ENCODE measurements around the gene FILIP1. TPM values are rescaled to one million over a fixed set of nuclear protein-coding genes. Genes with fewer than 3 reads are reported as not detected.

FILIP1 gene
- total and polyA plus RNA-seq, 10 of the 15 experiments (the other 5 are each of a cell fraction or from before 2014, with no cell fraction given), result 0.23 to 2.0 (median 0.44) TPM

DNA sequence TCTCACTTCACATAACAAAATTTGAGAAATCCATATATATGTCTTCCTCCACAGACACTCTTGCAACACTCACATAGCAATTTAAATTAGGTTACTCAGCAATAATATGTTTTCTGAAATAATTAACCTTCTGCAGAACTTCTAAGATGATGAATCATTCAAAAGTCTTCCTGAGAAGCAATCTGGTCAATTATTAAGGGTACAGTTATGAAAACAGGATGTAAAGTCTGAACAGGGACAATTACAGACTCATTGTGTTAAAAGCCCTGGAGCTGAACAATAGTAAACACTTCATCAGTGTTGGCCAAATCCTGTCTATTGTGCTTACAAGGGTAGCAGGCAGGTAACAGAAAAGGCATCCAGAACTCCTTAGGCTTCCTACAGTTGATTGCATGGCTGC, 75.4 kb downstream of the FILIP1 start:
- Histone ChIP-seq H3K9ac (ENCODE audit: control insufficient read depth, insufficient read depth, low read length) (no peak overlapping the region), H3K4me1 (ENCODE audit: control insufficient read depth, insufficient read depth, low read length) (no peaks in the 10 kb centered on the region), H3K9me3 (replicated peaks; ENCODE audit: control insufficient read depth, insufficient read depth, low read length) (no peaks in the 10 kb centered on the region), H3K79me2 (ENCODE audit: control insufficient read depth, insufficient read depth, low read length) (no peaks in the 10 kb centered on the region), H3K36me3 (ENCODE audit: control insufficient read depth in 2 of 2, insufficient read depth in 2 of 2, low read length in 1 of 2) (no peaks in the 10 kb centered on the region), H3K4me2 (ENCODE audit: control insufficient read depth, insufficient read depth) (no peak overlapping the region), H3K27me3 (replicated peaks in 1 of 2; ENCODE audit: control insufficient read depth in 2 of 2, insufficient read depth in 2 of 2, low read length in 1 of 2) (no peaks in the 10 kb centered on the region), H3K4me3 (no peak overlapping the region), H4K20me1 (ENCODE audit: control insufficient read depth, insufficient read depth) (no peaks in the 10 kb centered on the region), H2AFZ (ENCODE audit: control insufficient read depth, low read depth, low read length) (no peak overlapping the region), H3K27ac (ENCODE audit: control insufficient read depth, insufficient read depth) (no peak overlapping the region)
- TF ChIP-seq NFXL1 (IDR thresholded peaks at IDR 0.05; ENCODE audit: borderline replicate concordance) (no peak), MTA2 (IDR thresholded peaks at IDR 0.05; ENCODE audit: low read depth) (peak; percentile 67)
- ChIA-PET SMC1A (ENCODE audit: uncharacterized antibody, unreplicated experiment) (interaction anchor here (0.6 to 1.5 kb wide), 3 partner anchors 10 to 181 kb away, joined by 3 to 5 read pairs (median 3); partner anchors contain the start of gene FILIP1), RAD21 (ENCODE audit: unreplicated experiment) (interaction anchor here (0.8 kb wide), 1 partner anchor 42 kb away, joined by 4 read pairs; no protein-coding TSS in a partner anchor), POLR2A (interaction anchor here (0.7 kb wide), 1 partner anchor 68 kb away, joined by 3 read pairs; no protein-coding TSS in a partner anchor), CTCF (interaction anchor here (1.0 kb wide), 2 partner anchors 28 to 52 kb away, joined by 3 to 4 read pairs; no protein-coding TSS in a partner anchor)
- DNase-seq (ENCODE audit: low read depth, low spot score), result no peak
- ATAC-seq, result peak; percentile 90
- FAIRE-seq, result no peak
- no TSS peak for BruUV-seq (replicated peaks)
- intact Hi-C loops (cut with micrococcal nuclease; ENCODE audit: unreplicated experiment), result no loop called here
- in situ Hi-C loops (cut with MboI), result no loop called here

DNA sequence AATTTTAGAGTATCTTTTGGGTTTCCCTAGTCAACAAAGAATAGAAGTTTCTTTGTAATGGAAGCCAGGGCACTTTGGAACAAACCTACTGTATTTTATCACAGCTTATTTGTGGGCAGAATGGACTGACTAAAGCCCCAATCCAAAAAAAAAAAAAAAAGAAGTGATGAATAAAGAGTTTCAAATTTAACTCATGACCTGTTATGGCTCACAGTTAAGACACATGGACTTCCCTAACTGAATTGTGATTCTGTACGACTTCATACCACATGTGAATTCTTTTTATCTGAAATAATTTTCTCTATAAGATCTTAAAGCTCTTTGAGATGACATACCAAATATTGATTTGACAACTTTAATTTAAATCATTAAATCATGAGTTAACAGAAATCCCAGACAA, 77.2 kb downstream of the FILIP1 start:
- no peak for TF ChIP-seq ASH2L (IDR thresholded peaks at IDR 0.05; ENCODE audit: borderline replicate concordance, low read depth)
- in situ Hi-C loops (cut with MboI) (no loop called here), intact Hi-C loops (cut with micrococcal nuclease; ENCODE audit: unreplicated experiment) (no loop called here)
- H4K20me1 ChIP-seq (ENCODE audit: control insufficient read depth, insufficient read depth), result no peaks in the 10 kb centered on the region
- no peak overlapping the region for H3K27ac ChIP-seq (ENCODE audit: control insufficient read depth, insufficient read depth)
- ChIA-PET RAD21 (ENCODE audit: unreplicated experiment) (interaction anchor here (0.6 to 0.7 kb wide), 2 partner anchors 130 to 207 kb away, joined by 3 read pairs; no protein-coding TSS in a partner anchor), SMC1A (ENCODE audit: uncharacterized antibody, unreplicated experiment) (interaction anchor here (0.6 to 1.7 kb wide), 10 partner anchors 10 to 307 kb away, joined by 3 to 4 read pairs (median 3); no protein-coding TSS in a partner anchor), POLR2A (interaction anchor here (0.6 kb wide), 2 partner anchors 35 to 79 kb away, joined by 5 read pairs; no protein-coding TSS in a partner anchor), CTCF (interaction anchor here (1.0 to 1.3 kb wide), 2 partner anchors 10 to 149 kb away, joined by 3 to 4 read pairs; no protein-coding TSS in a partner anchor)
- no peak overlapping the region for H3K9ac ChIP-seq (ENCODE audit: control insufficient read depth, insufficient read depth, low read length)
- DNase-seq (ENCODE audit: low read depth, low spot score), result no peak
- WGBS (ENCODE audit: insufficient coverage, insufficient replicate concordance, low lambda C conversion rate, missing lambda C conversion rate), result 0% methylated on average over 1 of the region's 1 CpG
- no peak overlapping the region for H2AFZ ChIP-seq (ENCODE audit: control insufficient read depth, low read depth, low read length)
- H3K79me2 ChIP-seq (ENCODE audit: control insufficient read depth, insufficient read depth, low read length), result no peaks in the 10 kb centered on the region
- no peak overlapping the region for H3K4me3 ChIP-seq
- no peaks in the 10 kb centered on the region for H3K4me1 ChIP-seq (ENCODE audit: control insufficient read depth, insufficient read depth, low read length)
- no peaks in the 10 kb centered on the region for H3K36me3 ChIP-seq (ENCODE audit: control insufficient read depth in 2 of 2, insufficient read depth in 2 of 2, low read length in 1 of 2)
- ATAC-seq, result no peak
- H3K27me3 ChIP-seq (replicated peaks in 1 of 2; ENCODE audit: control insufficient read depth in 2 of 2, insufficient read depth in 2 of 2, low read length in 1 of 2), result no peaks in the 10 kb centered on the region
- H3K9me3 ChIP-seq (replicated peaks; ENCODE audit: control insufficient read depth, insufficient read depth, low read length), result no peaks in the 10 kb centered on the region
- no peak overlapping the region for H3K4me2 ChIP-seq (ENCODE audit: control insufficient read depth, insufficient read depth)
- no TSS peak for BruUV-seq (replicated peaks)
- no peak for FAIRE-seq

Measured in GM12878 (cell line).